Muscle layer of duodenum (tissue), 2 donors: ENCODE data around the gene ACOXL.

Experiments used
- H3K27ac ChIP-seq: one replicate; pipeline ENCODE4 v1.7.0; 2013; ENCODE audit warnings: mild to moderate bottlenecking, low read length
- H3K27me3 ChIP-seq: one replicate; pipeline ENCODE4 v1.7.0; 2013; ENCODE audit warnings: low read depth, mild to moderate bottlenecking, control low read depth, low read length
- H3K36me3 ChIP-seq, 2 donors: one replicate each; pipeline ENCODE4 v1.7.0; 2013; ENCODE audit warnings: low read length in 2 of 2, control low read depth in 1 of 2, mild to moderate bottlenecking in 1 of 2; ENCODE audit not compliant: insufficient read depth in 2 of 2, control insufficient read depth in 1 of 2
- H3K4me1 ChIP-seq, 2 donors: one replicate each; pipeline ENCODE4 v1.7.0; 2013; ENCODE audit warnings: low read length in 2 of 2, mild to moderate bottlenecking in 2 of 2, control low read depth in 1 of 2, moderate library complexity in 1 of 2; ENCODE audit not compliant: insufficient read depth in 2 of 2, control insufficient read depth in 1 of 2
- H3K4me3 ChIP-seq, 2 donors: one replicate each; pipeline ENCODE4 v1.7.0; 2013; ENCODE audit warnings: low read length in 2 of 2, low read depth in 1 of 2, mild to moderate bottlenecking in 1 of 2
- H3K9me3 ChIP-seq, 2 donors: one replicate each; pipeline ENCODE4 v1.7.0; 2013; ENCODE audit warnings: low read length in 2 of 2, control low read depth in 1 of 2, mild to moderate bottlenecking in 1 of 2; ENCODE audit not compliant: control insufficient read depth in 1 of 2
- donor health status: healthy.

The ACOXL gene

DNA sequence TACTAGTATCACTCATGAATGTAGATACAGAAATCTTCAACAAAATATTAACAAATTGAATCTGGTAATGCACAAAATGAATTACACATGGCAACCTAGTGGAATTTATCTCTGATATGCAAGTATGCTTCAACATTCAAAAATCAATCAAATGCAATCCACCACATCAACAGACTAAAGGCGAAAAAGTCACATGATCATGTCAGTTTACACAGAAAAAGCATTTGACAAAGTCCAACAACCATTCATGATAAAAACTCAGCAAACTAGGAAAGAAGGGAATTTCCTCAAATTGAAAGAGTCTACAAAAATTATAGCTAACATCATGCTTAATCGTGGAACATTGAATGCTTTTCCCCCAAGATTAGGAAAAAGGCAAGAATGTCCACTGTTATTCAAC, 237.8 kb downstream of the ACOXL start:
- no peak overlapping the region for H3K27ac ChIP-seq
- no peaks in the 10 kb centered on the region for H3K9me3 ChIP-seq
- H3K27me3 ChIP-seq, result no peaks in the 10 kb centered on the region
- no peaks in the 10 kb centered on the region for H3K4me1 ChIP-seq
- no peak overlapping the region for H3K4me3 ChIP-seq
- no peaks in the 10 kb centered on the region for H3K36me3 ChIP-seq

DNA sequence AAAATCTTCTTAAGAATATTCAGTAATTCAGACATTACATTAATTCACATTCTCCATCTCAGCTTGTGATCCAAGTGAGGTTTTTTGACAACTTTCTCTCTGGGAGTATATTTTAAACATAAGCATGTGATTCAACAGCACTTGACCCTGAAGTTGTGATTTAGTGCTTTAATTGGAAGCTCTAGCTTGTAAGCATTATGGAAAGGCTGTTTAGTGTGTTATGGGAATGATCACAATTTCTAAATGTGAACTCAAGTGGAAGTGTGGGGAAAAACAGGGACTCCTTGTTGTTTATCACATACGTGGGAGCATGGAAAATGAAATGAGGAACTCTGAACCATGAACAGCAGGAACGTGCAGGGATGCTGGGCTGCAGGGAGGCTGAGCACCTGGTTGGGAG, 239.4 kb downstream of the ACOXL start:
- no peaks in the 10 kb centered on the region for H3K27me3 ChIP-seq
- no peaks in the 10 kb centered on the region for H3K9me3 ChIP-seq
- H3K4me3 ChIP-seq, result no peak overlapping the region
- no peaks in the 10 kb centered on the region for H3K4me1 ChIP-seq
- H3K27ac ChIP-seq, result no peak overlapping the region
- H3K36me3 ChIP-seq, result no peaks in the 10 kb centered on the region

DNA sequence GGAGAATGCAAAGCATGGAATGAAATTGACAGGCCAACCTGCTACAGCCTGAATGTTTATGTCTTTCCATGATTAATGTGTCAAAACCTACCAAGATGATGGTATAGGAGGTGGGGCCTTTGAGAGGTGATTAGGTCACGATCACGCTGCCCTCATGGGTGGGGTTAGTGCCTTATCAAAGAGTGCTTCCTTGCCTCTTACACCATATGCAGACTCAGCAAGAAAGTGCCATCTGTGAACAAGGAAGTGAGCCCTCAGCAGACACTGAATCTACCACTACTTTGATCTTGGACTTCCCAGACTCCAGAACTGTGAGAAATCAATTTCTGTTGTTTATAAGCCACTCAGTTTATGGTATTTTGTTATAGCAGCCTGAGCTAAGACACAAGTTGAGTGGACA, 240.9 kb downstream of the ACOXL start:
- H3K4me3 ChIP-seq, result no peak overlapping the region
- no peaks in the 10 kb centered on the region for H3K4me1 ChIP-seq
- H3K27ac ChIP-seq, result no peak overlapping the region
- no peaks in the 10 kb centered on the region for H3K36me3 ChIP-seq
- H3K9me3 ChIP-seq, result no peaks in the 10 kb centered on the region
- H3K27me3 ChIP-seq, result no peaks in the 10 kb centered on the region

DNA sequence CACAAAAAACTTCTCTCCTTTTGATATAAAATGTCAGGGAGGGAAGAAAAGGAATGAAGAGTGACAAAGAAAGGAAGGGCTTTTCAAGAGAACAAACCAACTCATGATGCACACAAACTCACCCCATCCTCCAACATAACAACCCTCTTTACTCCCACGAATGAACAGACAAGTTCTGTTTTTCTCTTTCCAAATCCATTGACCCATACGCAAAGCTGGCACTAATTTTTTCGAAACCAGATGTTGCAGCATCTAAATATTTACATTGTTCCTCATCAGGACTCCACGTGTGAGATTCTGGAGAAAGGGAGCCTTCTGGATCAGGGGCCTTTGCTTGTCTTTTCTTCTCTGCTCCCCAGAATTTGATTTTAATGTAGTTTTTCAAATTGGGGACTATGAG, 245.0 kb downstream of the ACOXL start:
- no peaks in the 10 kb centered on the region for H3K9me3 ChIP-seq
- no peak overlapping the region for H3K27ac ChIP-seq
- no peaks in the 10 kb centered on the region for H3K27me3 ChIP-seq
- H3K4me1 ChIP-seq, result no peaks in the 10 kb centered on the region
- H3K36me3 ChIP-seq, result no peaks in the 10 kb centered on the region
- no peak overlapping the region for H3K4me3 ChIP-seq

DNA sequence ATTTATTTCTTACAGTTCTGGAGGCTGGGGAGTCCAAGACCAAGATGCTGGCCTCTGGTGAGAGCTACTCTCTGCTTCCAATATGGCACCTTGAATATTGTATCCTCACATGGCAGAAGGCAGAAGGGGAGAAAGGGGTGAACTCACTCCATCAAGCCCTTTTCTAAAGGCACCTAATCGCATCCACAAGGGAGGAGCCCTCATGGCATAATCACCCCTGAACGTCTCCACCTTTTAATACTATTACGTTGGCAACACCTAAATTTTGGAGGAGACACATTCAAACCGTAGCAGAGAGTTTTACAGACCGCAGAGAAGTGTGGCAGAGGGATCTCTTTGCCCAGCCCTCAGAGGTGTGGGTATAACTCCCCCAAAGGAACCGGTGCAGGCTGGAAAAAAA, 245.8 kb downstream of the ACOXL start:
- H3K27me3 ChIP-seq, result no peaks in the 10 kb centered on the region
- H3K9me3 ChIP-seq, result no peaks in the 10 kb centered on the region
- no peaks in the 10 kb centered on the region for H3K4me1 ChIP-seq
- no peaks in the 10 kb centered on the region for H3K36me3 ChIP-seq
- no peak overlapping the region for H3K27ac ChIP-seq
- no peak overlapping the region for H3K4me3 ChIP-seq

DNA sequence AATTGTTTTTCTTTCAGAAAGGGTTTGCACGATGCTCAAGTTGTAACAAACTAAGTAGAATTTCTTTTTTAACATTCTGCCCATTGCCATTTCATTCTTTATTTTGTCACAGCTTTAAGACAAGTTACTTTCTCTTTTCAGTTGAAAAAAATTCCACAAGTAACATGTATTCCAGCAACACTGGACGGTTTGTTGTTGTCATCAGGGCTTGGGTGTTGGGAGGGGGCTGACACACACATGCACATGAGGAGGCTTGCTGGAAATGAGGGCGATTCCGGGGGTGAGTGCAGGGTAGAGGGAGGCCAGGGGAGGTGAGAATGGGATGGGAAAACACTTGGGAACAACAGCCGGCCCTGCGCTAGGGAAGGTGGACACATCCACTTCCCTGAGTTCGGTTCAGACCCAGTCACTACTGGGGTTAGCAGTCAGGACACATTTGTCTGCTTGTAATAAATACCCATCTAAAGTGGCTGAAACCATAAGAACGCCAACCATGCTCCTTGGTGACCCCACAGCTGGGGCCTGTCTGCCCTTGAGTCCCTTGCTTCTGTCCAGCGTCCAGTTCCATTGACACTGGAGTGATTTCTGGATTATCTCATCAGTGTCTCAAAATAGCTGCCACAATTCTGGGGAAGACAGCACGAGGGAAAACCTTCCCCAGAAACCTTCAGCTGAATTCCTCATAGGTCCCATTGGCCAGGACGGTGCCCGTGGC, 246.5 kb downstream of the ACOXL start:
- Histone ChIP-seq H3K4me3 (no peak overlapping the region), H3K27me3 (no peaks in the 10 kb centered on the region), H3K4me1 (no peaks in the 10 kb centered on the region), H3K9me3 (no peaks in the 10 kb centered on the region), H3K27ac (no peak overlapping the region), H3K36me3 (no peaks in the 10 kb centered on the region)

DNA sequence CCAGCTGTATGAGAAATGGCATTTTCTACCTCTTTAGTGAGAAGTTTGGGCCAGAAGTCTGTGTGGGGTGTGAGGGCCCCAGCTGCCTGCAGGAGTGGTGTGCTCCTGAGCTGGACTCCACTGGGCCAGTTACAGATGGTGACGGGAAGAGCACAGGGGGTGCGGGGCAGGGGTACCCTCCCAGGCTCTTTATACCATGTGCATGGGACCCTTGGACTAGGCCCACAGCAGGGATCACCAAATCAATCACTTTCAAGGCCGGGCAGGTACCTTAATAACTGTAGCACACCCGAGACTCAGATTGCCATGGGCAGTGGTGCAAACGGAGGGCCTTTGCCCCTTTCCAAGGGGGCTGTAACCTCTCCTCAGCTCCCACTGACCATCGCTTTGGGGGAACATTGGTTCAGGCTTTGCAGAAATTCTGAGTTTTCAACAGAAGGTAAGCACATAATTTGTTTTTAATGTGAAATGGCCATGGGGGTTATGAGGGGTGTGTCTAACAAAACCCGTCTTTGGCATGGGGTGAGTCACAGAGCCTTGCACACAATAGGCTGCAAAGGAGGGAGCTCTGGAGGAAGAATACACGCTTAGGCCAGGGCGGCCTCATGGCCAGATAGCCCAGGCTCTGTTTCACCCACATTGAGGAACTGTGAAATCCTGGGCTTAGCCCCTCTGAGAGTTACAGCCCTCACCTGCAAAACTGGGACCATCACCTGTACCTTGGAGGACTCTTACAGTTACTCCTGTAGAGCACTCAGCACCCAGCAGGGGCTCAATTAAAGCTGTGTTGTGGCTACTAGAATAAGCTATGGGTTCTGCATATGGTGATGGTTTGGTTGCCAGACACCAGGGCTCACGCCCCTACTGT, 247.3 kb downstream of the ACOXL start:
- Histone ChIP-seq H3K4me3 (no peak overlapping the region), H3K27me3 (no peaks in the 10 kb centered on the region), H3K4me1 (no peaks in the 10 kb centered on the region), H3K27ac (no peak overlapping the region), H3K9me3 (no peaks in the 10 kb centered on the region), H3K36me3 (no peaks in the 10 kb centered on the region)

DNA sequence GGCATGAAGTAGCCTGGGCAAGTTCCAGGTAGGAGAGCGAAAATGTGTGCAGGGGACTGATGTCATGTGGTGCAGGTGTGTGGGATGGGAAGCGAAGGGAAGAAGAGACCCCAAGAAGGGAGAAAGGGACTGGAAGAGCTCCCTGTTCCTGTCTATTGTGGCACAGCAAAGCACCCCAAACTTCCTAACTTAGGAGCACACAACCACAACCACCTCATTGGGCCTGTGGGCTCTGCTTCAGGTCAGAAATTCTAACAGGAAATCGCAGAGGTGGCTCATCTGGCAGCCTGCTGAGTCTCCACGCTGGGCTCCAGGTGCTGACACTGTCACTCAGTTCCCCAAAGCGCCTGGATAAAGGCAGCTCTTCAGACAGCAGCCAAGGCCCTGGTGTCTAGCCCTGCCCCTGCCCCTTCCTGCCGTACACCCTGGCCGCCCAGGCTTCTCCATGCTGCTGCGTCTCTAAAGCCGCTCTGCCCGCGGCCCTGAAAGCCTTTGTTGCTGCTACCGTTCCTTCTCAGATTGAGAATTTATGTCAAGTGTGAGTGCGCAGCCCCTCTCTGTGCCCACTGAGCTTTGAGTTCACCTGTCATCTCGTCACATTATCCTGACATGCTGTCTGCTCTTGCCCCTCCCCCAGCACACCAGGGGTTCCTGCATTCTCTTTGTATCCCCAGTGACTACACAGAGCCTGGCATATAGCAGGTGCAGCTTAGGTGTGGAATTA, 248.1 kb downstream of the ACOXL start:
- Histone ChIP-seq H3K9me3 (no peaks in the 10 kb centered on the region), H3K4me1 (no peaks in the 10 kb centered on the region), H3K4me3 (no peak overlapping the region), H3K27me3 (no peaks in the 10 kb centered on the region), H3K36me3 (no peaks in the 10 kb centered on the region), H3K27ac (no peak overlapping the region)

DNA sequence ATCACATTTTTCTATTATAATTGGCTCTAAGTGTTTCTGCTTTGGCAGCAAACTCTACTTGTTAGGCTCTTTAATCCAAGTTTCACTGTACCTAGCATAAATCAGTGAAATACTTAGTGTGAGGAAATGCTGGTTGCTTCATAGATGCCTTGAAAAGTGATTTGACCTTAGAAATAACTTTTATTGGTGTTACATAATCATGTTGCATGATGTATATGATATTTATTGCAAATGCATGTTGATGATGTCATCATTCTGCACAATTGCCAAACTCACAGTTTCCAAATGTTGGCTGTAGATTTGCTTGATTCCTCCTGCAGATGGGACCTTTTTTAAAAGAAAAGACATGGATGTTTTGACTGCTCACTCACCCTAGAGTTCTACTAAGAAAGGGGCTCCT, 250.8 kb downstream of the ACOXL start:
- H3K4me3 ChIP-seq, result no peak overlapping the region
- H3K27ac ChIP-seq, result no peak overlapping the region
- no peaks in the 10 kb centered on the region for H3K9me3 ChIP-seq
- H3K4me1 ChIP-seq, result no peaks in the 10 kb centered on the region
- H3K27me3 ChIP-seq, result no peaks in the 10 kb centered on the region
- no peaks in the 10 kb centered on the region for H3K36me3 ChIP-seq

DNA sequence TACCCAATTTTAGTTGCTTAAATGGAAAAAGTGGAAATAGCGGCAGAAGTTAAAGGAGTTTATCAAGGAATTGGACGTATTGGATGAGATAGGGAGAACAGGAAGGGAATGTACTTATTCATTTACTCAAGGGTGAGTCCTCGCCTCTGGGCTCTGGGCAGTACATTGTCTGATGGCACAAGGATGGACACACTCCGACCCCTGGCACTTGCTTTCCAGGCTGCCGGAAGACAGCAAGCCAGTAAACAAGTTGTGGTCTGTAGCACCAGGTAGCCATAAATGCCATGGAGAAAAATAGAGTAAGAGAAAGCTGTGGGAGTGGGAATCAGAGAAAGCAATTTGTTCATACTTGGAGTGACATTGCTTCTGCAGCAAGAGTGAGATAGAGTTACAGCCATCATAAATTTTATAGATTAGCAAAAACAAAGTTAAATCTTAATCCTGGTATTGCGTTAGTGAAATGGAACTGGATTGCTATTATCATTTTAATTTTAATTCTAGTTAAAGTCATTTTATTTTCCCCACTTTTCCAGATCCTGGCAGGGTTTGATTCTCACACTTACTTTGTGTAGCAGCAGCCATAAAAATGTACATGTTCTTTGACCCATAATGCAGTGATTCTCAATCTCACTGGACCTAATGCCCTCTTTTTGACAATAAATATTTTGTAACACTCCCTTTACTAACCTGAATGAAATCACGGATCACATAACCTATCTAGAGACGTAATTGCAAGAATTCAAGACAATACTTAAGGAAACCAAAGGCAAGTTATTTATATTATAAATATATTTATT, 252.5 kb downstream of the ACOXL start:
- Histone ChIP-seq H3K27me3 (no peaks in the 10 kb centered on the region), H3K27ac (no peak overlapping the region), H3K9me3 (no peaks in the 10 kb centered on the region), H3K4me3 (no peak overlapping the region), H3K36me3 (no peaks in the 10 kb centered on the region), H3K4me1 (no peaks in the 10 kb centered on the region)

DNA sequence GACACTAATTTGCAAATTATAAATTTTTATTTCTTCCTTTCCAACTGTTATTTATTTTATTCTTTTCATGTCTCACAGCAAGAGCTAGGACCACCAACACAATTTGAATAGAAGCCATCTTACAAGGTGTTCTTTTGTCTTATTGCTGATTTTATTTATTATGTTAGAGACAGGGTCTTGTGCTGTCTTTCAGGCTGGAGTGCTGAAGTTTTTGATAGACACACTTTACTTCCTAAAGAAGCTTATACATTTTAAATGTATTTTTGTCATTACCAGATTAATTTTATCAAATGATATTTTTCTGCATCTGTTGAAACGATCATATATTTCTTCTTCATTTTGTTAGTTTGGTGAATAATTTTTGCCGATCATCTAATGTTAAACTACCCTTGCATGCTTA, 258.1 kb downstream of the ACOXL start:
- Histone ChIP-seq H3K27me3 (no peaks in the 10 kb centered on the region), H3K9me3 (no peaks in the 10 kb centered on the region), H3K27ac (no peak overlapping the region), H3K36me3 (no peaks in the 10 kb centered on the region), H3K4me1 (peaks cover 0 to 4% of the 10 kb centered on the region in 2 donors), H3K4me3 (no peak overlapping the region)
